Endodermal cell (in vitro differentiated cells): ENCODE results near the gene SH3BP2. TPM values are rescaled to one million over a fixed set of nuclear protein-coding genes. Genes with fewer than 3 reads are reported as not detected.

ENCODE experiments used
- DNase-seq: peaks from one replicate; pipeline ENCODE4 v3.0.0-alpha.2; 2017
- H3K27ac ChIP-seq: 2 replicates; pipeline ENCODE4 v1.5.1; 2013; ENCODE audit warnings: mild to moderate bottlenecking, low read depth, low read length, moderate library complexity
- H3K27me3 ChIP-seq: 2 replicates; pipeline ENCODE4 v1.6.1; 2013; ENCODE audit warnings: mild to moderate bottlenecking, low read length, moderate library complexity; ENCODE audit not compliant: insufficient read depth, control insufficient read depth, poor library complexity, severe bottlenecking
- H3K36me3 ChIP-seq: 2 replicates; pipeline ENCODE4 v1.7.0; 2013; ENCODE audit warnings: mild to moderate bottlenecking, low read length, moderate library complexity; ENCODE audit not compliant: control insufficient read depth, insufficient read depth
- H3K4me1 ChIP-seq: one replicate; pipeline ENCODE4 v1.7.0; 2013; ENCODE audit warnings: low read length; ENCODE audit not compliant: control insufficient read depth, insufficient read depth
- H3K4me3 ChIP-seq: 2 replicates; pipeline ENCODE4 v1.5.1; 2013; ENCODE audit warnings: mild to moderate bottlenecking, low read length, moderate library complexity
- H3K9ac ChIP-seq: 2 replicates; pipeline ENCODE4 v1.6.1; 2013; ENCODE audit warnings: mild to moderate bottlenecking, low read length, moderate library complexity; ENCODE audit not compliant: poor library complexity, severe bottlenecking; ENCODE audit errors: extremely low read depth
- H3K9me3 ChIP-seq: 2 replicates; pipeline ENCODE4 v1.6.1; 2013; ENCODE audit warnings: mild to moderate bottlenecking, low read length, moderate library complexity; ENCODE audit not compliant: control insufficient read depth
- H3K27ac Mint-ChIP-seq: 2 replicates; pipeline ENCODE4 v1.8.0; 2020; ENCODE audit warnings: mixed read lengths
- H3K27me3 Mint-ChIP-seq: 2 replicates; pipeline ENCODE4 v1.8.0; 2021; ENCODE audit warnings: mild to moderate bottlenecking, mixed read lengths; ENCODE audit not compliant: insufficient read depth
- H3K36me3 Mint-ChIP-seq: 2 replicates; pipeline ENCODE4 v1.8.0; 2020; ENCODE audit warnings: low read depth, mixed read lengths
- H3K4me1 Mint-ChIP-seq: 2 replicates; pipeline ENCODE4 v1.8.0; 2020; ENCODE audit warnings: mixed read lengths
- H3K4me3 Mint-ChIP-seq: 2 replicates; pipeline ENCODE4 v1.8.0; 2020; ENCODE audit warnings: mild to moderate bottlenecking, moderate library complexity, mixed read lengths
- H3K9me3 Mint-ChIP-seq: 2 replicates; pipeline ENCODE4 v1.8.0; 2020; ENCODE audit warnings: mild to moderate bottlenecking, mixed read lengths
- WGBS, 2 experiments: methylation state at CpG; one replicate each; pipeline versions ENCODE4 v1.1.5 to v1.1.7; 2013; ENCODE audit warnings: missing lambda C conversion rate in 2 of 2, mixed read lengths in 1 of 2; ENCODE audit not compliant: insufficient coverage in 1 of 2, insufficient read length in 1 of 2; 5-methylcytosine and 5-hydroxymethylcytosine counted together
- total RNA-seq, 2 donors: library from RNA; stranded (reverse); fragmentation: NEBNext Ultra II Directional in 1 of 2; extraction: Animal tissue kit (Norgen Biotek cat#: 25700) in 1 of 2; gene quantifications; 2 replicates in 1 of 2; 3 replicates in 1 of 2; pipeline ENCODE4 v1.2.1, GENCODE V29; 2021
- TF ChIP-seq, protein P1 (sequence below): fragments of 200-600 bp; sonication (generic); conservative IDR thresholded peaks from 2 replicates; pipeline ENCODE4 v1.5.0; 2021; ENCODE audit warnings: antibody characterized with exemption, mild to moderate bottlenecking

Gene SH3BP2
- total RNA-seq, 2 donors from 2014 or later = 40.5 to 43.8 TPM

DNA sequence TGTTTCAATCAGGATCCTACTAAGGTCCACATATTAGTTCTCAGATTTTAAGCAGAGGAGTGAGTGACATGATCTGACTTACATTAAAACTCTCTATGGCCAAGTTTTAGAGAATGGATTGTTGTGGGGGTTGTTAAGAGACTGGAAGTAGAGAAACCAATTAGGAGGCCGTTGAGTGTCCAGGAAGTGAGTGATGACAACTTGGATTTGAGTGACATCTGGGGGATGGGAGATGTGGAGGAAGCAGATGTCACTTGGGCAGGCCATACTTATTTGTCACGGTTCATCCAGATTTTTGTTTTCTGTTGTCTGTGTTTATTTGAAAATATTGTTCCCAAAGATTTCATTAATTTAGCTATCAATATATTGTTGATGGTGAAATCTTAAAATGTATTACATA lies 79.0 kb downstream of the SH3BP2 start:
- no peak overlapping the region for H3K4me3 Mint-ChIP-seq
- WGBS, 2 experiments = 78% methylated on average over 2 of the region's 2 CpGs; no CpG with 5 or more reads in 1 of the 2 experiments

GRCh38 chr4:2873329-2873728 lies 80.4 kb downstream of the SH3BP2 start:
- H3K27me3 ChIP-seq = no peaks in the 10 kb centered on the region
- Mint-ChIP-seq H3K4me1 (peaks cover 56% of the 10 kb centered on the region), H3K27ac (no peak overlapping the region), H3K27me3 (no peaks in the 10 kb centered on the region), H3K36me3 (peaks cover 25% of the 10 kb centered on the region), H3K9me3 (no peaks in the 10 kb centered on the region), H3K4me3 (no peak overlapping the region)
- TF ChIP-seq, protein P1, sequence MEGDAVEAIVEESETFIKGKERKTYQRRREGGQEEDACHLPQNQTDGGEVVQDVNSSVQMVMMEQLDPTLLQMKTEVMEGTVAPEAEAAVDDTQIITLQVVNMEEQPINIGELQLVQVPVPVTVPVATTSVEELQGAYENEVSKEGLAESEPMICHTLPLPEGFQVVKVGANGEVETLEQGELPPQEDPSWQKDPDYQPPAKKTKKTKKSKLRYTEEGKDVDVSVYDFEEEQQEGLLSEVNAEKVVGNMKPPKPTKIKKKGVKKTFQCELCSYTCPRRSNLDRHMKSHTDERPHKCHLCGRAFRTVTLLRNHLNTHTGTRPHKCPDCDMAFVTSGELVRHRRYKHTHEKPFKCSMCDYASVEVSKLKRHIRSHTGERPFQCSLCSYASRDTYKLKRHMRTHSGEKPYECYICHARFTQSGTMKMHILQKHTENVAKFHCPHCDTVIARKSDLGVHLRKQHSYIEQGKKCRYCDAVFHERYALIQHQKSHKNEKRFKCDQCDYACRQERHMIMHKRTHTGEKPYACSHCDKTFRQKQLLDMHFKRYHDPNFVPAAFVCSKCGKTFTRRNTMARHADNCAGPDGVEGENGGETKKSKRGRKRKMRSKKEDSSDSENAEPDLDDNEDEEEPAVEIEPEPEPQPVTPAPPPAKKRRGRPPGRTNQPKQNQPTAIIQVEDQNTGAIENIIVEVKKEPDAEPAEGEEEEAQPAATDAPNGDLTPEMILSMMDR = no peak
- H3K4me3 ChIP-seq = no peak overlapping the region
- H3K9me3 ChIP-seq = no peaks in the 10 kb centered on the region
- WGBS, 2 experiments = 100% methylated on average over 1 of the region's 1 CpG
- DNase-seq = no peak
- peaks cover 33% of the 10 kb centered on the region for H3K4me1 ChIP-seq
- H3K9ac ChIP-seq = no peak overlapping the region
- H3K27ac ChIP-seq = no peak overlapping the region
- peaks cover 51% of the 10 kb centered on the region for H3K36me3 ChIP-seq

More for the DNA sequence above, 79.0 kb downstream of the SH3BP2 start:
- Histone ChIP-seq H3K4me1 (peaks cover 38% of the 10 kb centered on the region), H3K27ac (no peak overlapping the region), H3K27me3 (no peaks in the 10 kb centered on the region), H3K36me3 (peaks cover 38% of the 10 kb centered on the region), H3K4me3 (no peak overlapping the region), H3K9me3 (no peaks in the 10 kb centered on the region), H3K9ac (no peak overlapping the region)
- DNase-seq = no peak
- Mint-ChIP-seq H3K27ac (no peak overlapping the region), H3K9me3 (no peaks in the 10 kb centered on the region), H3K4me1 (peaks cover 59% of the 10 kb centered on the region), H3K36me3 (peaks cover 20% of the 10 kb centered on the region), H3K27me3 (no peaks in the 10 kb centered on the region)
- TF ChIP-seq, protein P1 = no peak

DNA sequence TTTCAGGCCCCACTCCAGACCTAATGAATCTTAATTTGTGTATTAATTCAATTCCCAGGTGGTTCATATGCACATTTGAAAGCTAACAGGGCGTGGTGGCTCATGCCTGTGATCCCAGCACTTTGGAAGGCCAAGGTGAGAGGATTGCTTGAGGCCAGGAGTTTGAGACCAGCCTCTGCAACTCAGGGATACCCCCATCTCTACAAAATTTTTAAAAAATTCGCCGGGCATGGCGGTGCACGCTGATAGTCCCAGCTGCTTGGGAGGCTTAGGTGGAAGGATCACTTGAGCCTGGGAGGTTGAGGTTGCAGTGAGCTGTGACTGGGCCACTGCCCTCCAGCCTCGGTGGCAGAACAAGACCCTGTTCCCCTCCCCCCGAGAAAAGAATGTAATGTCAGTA lies 82.0 kb downstream of the SH3BP2 start:
- no peak overlapping the region for H3K27ac ChIP-seq
- peaks cover under 1% of the 10 kb centered on the region for H3K9me3 ChIP-seq
- no peak overlapping the region for H3K4me3 ChIP-seq
- H3K9ac ChIP-seq = no peak overlapping the region
- Mint-ChIP-seq H3K27me3 (no peaks in the 10 kb centered on the region), H3K27ac (no peak overlapping the region), H3K9me3 (no peaks in the 10 kb centered on the region), H3K4me3 (no peak overlapping the region), H3K4me1 (peaks cover 46% of the 10 kb centered on the region), H3K36me3 (peaks cover 38% of the 10 kb centered on the region)
- 94 to 97% methylated on average over 5 to 7 of the region's 7 CpGs for WGBS, 2 experiments
- no peaks in the 10 kb centered on the region for H3K27me3 ChIP-seq
- H3K36me3 ChIP-seq = peaks cover 59% of the 10 kb centered on the region
- DNase-seq = no peak
- peaks cover 19% of the 10 kb centered on the region for H3K4me1 ChIP-seq
- TF ChIP-seq, protein P1 = no peak
